ENCODE results near the gene SERINC5.
"Not testable (repeated sequence)": the region's sequence is repeated elsewhere in the genome, so short reads cannot be mapped to it uniquely, and the experiment has no call there.

Gene SERINC5

DNA sequence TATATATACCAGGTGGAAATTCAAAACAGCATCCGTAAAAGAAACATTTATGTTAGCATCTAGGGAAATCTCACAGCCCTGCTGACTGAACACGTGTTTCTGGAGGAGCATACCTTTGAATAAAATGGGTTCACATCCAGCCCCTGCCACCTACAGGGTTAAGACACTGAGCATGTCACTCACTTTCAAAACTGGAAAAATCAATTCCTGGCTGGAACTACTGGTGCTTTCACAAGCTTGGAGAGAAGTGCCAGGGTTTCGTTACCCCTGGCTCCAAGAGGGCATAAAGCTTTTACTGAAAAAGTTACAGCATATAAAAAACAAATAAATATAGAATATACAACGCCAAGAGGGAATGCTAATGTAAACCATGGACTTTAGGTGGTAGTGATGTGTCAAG lies 48.0 kb downstream of the SERINC5 start:
- Mint-ChIP-seq H3K27ac (peak overlapping the region; percentile 73), H3K27me3 (no peaks in the 10 kb centered on the region), H3K9me3 (no peaks in the 10 kb centered on the region), H3K4me3 (no peak overlapping the region), H3K4me1 (peaks cover 87% of the 10 kb centered on the region), H3K36me3 (ENCODE audit: low read depth) (peaks cover under 1% of the 10 kb centered on the region)
- ATAC-seq (no peak), DNase-seq (no peak)

DNA sequence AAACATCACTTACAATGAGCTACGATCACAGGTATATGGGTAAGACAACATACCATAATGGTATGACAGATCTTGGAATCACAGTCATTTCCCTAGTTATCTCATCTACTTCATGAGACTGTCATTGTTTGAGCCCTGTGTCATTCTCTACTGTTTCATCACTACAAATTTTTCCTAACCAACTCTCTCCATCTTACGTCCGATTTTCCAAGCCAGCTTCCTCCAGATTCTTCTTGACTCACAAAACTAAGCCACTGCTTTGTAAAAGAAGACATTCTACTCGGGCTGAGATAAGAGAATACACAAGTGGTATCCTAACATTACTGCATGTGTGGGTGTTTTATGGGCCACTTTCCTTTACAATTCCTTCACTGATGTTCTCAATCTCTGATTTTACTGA lies 49.6 kb downstream of the SERINC5 start:
- Mint-ChIP-seq H3K27me3 (no peaks in the 10 kb centered on the region), H3K27ac (peak overlapping the region; percentile 86), H3K36me3 (ENCODE audit: low read depth) (peaks cover 7% of the 10 kb centered on the region), H3K4me1 (peaks cover 73% of the 10 kb centered on the region), H3K4me3 (no peak overlapping the region), H3K9me3 (no peaks in the 10 kb centered on the region)
- ATAC-seq (peak; percentile 77), DNase-seq (no peak)

DNA sequence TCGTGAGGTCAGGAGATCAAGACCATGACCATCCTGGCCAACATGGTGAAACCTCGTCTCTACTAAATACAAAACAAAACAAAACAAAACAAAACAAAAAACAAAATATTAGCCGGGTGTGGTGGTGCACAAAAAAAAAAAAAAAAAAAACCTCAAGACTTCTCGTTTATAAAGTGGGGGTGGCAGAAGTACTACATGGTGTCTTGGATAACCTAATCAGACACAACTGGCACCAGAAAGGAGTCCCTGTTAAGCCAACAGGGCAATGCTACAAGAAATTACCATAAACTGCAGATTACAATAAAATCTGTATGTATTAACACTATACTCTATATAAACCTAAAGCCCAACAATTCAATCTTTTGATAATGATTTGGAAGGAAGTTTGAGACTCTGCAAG lies 50.0 kb downstream of the SERINC5 start:
- H3K4me1 Mint-ChIP-seq: peaks cover 70% of the 10 kb centered on the region
- no peaks in the 10 kb centered on the region for H3K9me3 Mint-ChIP-seq
- H3K36me3 Mint-ChIP-seq (ENCODE audit: low read depth): peaks cover 10% of the 10 kb centered on the region
- DNase-seq (no peak), ATAC-seq (no peak)
- H3K27ac Mint-ChIP-seq: peak overlapping the region; percentile 86
- H3K27me3 Mint-ChIP-seq: no peaks in the 10 kb centered on the region
- H3K4me3 Mint-ChIP-seq: peak overlapping the region; percentile 19

DNA sequence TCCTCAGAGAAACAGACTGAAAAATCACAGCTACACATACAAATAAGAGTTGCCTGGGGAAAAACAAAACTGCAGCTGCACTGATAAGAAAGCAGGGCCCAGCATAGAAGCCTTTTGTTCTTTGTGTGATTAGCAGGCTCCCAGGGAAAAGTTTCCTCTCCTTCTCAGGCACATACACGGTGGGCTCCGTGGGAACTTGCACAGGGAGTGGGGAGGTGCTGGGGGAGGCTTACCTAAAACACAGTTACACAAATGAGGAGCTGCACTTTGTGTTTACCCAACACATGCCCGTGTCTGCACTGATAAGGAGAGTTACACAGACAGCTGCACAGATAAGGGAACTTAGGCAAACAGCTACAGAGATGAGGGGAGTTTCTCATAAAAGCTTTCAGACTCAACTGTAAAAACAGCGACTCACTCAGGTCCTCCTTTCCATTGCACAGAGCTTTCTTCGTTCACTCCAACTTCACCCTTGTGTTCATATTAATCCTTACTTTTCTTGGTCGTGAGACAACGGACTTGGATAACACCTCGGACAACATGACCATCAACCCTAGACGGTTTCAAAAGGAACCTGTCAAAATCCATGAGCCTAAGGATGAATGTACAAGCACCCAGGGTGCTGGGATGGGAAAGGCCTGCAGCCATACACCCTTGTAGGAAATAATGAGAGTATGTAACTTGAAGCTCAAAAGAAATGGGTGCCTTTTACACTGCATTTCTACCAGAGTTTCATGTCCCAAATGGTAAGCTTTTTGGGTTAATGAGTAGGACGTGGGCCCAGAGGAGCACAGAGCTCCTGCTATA lies 50.8 kb downstream of the SERINC5 start:
- H3K36me3 Mint-ChIP-seq (ENCODE audit: low read depth): peaks cover 12% of the 10 kb centered on the region
- ATAC-seq (peak; percentile 38), DNase-seq (no peak)
- peak overlapping the region; percentile 86 for H3K27ac Mint-ChIP-seq
- no peaks in the 10 kb centered on the region for H3K9me3 Mint-ChIP-seq
- no peaks in the 10 kb centered on the region for H3K27me3 Mint-ChIP-seq
- peaks cover 61% of the 10 kb centered on the region for H3K4me1 Mint-ChIP-seq
- H3K4me3 Mint-ChIP-seq: no peak overlapping the region

DNA sequence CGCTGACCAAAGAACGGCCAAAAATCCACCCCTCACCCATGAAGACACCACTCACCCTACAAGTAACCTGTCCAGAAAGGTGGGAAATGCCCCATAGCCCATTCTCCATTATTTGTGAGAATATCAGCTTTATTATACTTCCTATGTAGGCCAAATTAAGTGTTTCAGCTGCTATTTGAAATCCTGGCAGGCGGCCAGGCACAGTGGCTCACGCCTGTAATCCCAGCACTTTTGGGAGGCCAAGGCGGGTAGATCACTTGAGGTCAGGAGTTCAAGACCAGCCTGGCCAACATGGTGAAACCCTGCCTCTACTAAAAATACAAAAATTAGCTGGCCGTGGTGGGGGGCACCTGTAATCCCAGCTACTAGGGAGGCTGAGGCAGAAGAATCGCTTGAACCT lies 54.1 kb downstream of the SERINC5 start:
- not testable (repeated sequence) for H3K27me3 Mint-ChIP-seq, ATAC-seq, H3K9me3 Mint-ChIP-seq, DNase-seq, H3K4me3 Mint-ChIP-seq
- Mint-ChIP-seq H3K36me3 (ENCODE audit: low read depth) (peaks cover 16% of the 10 kb centered on the region), H3K27ac (peak overlapping the region; percentile 53), H3K4me1 (peaks cover 57% of the 10 kb centered on the region)

DNA sequence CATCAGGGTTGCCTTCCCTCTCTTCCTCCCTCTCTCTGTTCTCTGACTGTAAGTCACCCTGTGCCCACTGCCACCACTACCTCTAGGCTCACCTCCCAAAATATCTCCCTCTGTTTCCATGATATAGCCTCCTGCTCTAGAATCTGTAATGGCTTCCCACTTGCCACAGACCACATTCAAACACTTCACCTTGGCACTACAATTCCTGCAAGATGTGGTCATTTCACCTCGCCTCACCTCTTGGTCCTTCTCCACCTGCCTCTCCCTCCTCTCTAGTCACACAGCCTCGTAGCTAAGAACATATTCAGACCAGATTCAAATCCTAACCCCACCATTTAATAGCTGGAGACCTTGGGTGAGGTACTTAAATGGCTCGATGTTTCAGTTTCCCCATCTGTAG lies 56.9 kb downstream of the SERINC5 start:
- ATAC-seq: no peak
- Mint-ChIP-seq H3K27me3 (no peaks in the 10 kb centered on the region), H3K4me1 (peaks cover 52% of the 10 kb centered on the region), H3K27ac (peak overlapping the region; percentile 66), H3K9me3 (no peaks in the 10 kb centered on the region), H3K4me3 (no peak overlapping the region), H3K36me3 (ENCODE audit: low read depth) (peaks cover 24% of the 10 kb centered on the region)
- DNase-seq: no peak

DNA sequence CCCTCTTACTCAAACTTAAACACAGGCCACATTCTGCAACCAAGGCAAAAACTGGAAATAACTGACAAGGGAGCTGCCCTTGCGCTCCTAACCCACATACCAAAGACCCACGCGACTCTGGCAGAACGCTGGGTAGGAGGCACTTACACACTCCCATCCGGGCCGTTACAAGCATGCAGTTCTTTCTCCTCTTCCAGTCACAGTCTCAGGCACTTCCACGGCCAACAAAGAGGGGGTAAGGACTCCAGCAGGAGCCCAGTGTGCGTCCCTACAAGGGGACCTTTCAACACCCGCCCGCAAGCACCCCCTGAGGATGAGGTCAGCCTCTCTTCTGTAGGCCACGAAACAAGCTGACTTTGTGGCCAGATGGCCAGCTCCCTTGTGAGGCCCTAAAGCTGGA lies 57.4 kb downstream of the SERINC5 start:
- Mint-ChIP-seq H3K4me1 (peaks cover 56% of the 10 kb centered on the region), H3K4me3 (no peak overlapping the region), H3K9me3 (no peaks in the 10 kb centered on the region), H3K36me3 (ENCODE audit: low read depth) (peaks cover 24% of the 10 kb centered on the region), H3K27ac (peak overlapping the region; percentile 66), H3K27me3 (no peaks in the 10 kb centered on the region)
- ATAC-seq (no peak), DNase-seq (no peak)

DNA sequence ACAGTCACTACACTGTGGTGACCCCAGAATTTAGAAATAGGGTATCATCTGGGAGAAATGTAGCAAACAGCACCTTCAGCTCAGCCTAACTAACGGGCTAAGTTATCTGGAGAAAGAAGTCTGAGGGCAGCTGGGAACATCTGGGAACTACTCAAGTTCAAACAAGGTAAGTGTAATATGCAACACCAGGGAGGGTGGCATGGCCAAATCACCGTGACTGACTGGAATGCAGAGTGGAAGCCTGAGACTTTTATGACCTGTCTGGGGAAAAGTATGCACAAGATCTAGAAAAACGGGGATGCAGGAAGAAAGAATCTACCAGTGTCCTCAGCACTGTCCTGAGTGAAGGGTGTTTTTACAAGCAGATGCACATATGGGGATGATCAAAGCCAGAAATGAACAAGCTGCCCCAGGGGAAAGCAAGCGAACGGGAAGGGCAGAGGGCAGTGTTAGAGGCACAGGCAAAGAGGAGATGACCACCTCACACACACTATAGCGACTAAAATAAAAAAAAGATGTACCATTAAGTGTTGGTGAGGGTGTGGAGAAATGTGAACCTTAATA lies 59.9 kb downstream of the SERINC5 start:
- H3K36me3 Mint-ChIP-seq (ENCODE audit: low read depth): peaks cover 14% of the 10 kb centered on the region
- ATAC-seq (no peak), DNase-seq (no peak)
- H3K4me1 Mint-ChIP-seq: peaks cover 76% of the 10 kb centered on the region
- H3K27ac Mint-ChIP-seq: peak overlapping the region; percentile 72
- no peak overlapping the region for H3K4me3 Mint-ChIP-seq
- H3K9me3 Mint-ChIP-seq: no peaks in the 10 kb centered on the region
- H3K27me3 Mint-ChIP-seq: no peaks in the 10 kb centered on the region

DNA sequence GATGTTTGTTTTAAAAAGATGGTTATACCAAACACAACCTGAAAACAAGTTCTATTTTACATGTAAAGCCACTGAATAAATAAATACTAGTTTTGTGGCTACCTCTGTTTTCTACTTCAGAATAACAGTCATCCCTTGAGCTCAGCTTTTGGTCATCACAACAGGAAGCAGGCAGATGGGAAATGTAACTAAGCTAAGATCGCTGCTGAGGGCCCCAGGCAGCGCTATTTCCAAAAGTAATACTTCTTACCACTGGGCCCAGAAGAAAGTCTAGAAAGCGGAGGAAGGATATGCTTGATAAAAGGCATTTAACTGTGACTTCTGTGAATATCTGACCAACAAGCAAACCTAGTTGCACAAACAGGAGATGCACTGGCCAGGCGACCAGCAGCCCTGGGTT lies 61.4 kb downstream of the SERINC5 start:
- H3K4me1 Mint-ChIP-seq: peaks cover 85% of the 10 kb centered on the region
- peak; percentile 58 for ATAC-seq
- no peaks in the 10 kb centered on the region for H3K27me3 Mint-ChIP-seq
- H3K9me3 Mint-ChIP-seq: no peaks in the 10 kb centered on the region
- peak overlapping the region; percentile 85 for H3K27ac Mint-ChIP-seq
- no peak for DNase-seq
- peak overlapping the region; percentile 54 for H3K4me3 Mint-ChIP-seq
- peaks cover 12% of the 10 kb centered on the region for H3K36me3 Mint-ChIP-seq (ENCODE audit: low read depth)

DNA sequence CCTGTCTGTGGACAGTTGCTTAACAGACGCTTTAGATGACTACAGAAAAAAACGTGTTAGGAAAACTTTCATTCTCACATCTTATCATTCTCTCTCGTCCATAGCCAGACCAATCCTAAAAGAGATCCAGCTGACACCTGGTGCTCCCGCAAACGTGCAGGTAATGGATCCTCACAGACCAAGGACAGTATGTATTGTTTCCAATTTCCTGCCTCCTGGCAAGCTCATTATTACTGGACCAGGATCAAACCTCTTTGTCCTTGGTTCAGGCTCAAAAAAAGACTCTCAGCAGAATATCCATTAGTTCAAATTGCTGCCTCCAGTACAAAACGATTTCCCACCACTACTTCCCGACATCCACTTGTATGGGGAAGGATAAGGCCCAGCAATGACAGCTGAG lies 62.4 kb downstream of the SERINC5 start:
- Mint-ChIP-seq H3K36me3 (ENCODE audit: low read depth) (peaks cover 9% of the 10 kb centered on the region), H3K4me1 (peaks cover 84% of the 10 kb centered on the region), H3K27me3 (no peaks in the 10 kb centered on the region), H3K27ac (peak overlapping the region; percentile 85), H3K9me3 (no peaks in the 10 kb centered on the region), H3K4me3 (peak overlapping the region; percentile 67)
- ATAC-seq: no peak
- no peak for DNase-seq

DNA sequence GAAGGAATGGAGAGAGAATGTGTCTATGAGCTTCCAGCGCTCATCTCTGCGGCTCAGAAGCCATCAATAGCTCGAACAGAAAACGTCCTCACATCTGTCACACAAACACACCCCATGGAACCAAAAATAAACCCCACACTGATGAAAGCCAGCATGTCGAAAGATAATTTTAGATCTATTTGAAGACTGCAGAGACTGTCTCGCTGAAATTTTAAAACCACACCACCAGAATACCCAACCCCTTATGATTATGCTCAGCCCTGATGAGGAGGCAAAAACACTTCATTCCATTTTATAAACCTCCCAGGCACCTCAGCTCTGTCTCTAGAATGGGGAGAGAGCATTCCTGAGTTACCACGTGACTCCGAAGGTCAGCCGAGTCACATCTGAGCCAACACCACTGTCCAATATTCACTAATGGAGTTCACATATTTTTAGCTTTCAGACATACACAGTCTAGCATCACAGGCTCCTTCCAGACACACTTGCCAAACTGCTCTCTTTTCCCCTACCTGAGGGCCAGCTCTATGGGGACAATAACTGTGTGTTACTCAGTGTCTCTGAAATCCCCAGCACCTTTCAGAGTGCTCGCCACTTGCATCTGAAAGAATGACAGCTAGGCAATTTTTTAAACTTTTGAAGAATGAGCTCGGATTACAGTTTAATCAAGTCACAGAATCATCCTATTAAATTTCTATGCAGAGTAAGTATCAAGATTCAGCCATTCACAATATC lies 63.2 kb downstream of the SERINC5 start:
- no peaks in the 10 kb centered on the region for H3K27me3 Mint-ChIP-seq
- no peak for DNase-seq
- ATAC-seq: no peak

DNA sequence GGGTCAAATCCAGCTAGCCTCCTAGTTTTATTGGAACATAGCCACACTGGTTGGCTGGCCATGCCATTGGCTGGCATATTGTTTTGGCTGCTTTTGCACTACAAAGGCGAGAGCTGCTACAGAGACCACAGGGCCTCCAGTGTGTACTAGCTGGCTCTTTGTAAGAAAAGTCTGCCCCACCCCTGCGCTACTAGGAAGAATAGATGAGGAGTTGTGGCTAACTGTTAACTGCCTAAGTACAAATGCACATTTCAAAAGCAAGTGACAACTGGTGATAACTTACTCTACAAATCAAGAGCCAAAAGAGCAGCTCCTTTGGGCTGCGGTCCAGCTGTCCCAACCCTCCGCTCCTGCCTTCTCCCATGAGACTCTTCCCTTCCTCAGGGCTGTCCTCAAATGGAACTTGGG lies 63.9 kb downstream of the SERINC5 start:
- Mint-ChIP-seq H3K27me3 (no peaks in the 10 kb centered on the region), H3K27ac (peak overlapping the region; percentile 85), H3K36me3 (ENCODE audit: low read depth) (peaks cover 9% of the 10 kb centered on the region), H3K4me1 (peaks cover 83% of the 10 kb centered on the region), H3K4me3 (peak overlapping the region; percentile 67), H3K9me3 (no peaks in the 10 kb centered on the region)
- ATAC-seq (peak; percentile 53), DNase-seq (no peak)

More for the DNA sequence above, 63.2 kb downstream of the SERINC5 start:
- Mint-ChIP-seq H3K4me3 (peak overlapping the region; percentile 67), H3K4me1 (peaks cover 81% of the 10 kb centered on the region), H3K9me3 (no peaks in the 10 kb centered on the region), H3K27ac (peak overlapping the region; percentile 85), H3K36me3 (ENCODE audit: low read depth) (peaks cover 9% of the 10 kb centered on the region)

DNA sequence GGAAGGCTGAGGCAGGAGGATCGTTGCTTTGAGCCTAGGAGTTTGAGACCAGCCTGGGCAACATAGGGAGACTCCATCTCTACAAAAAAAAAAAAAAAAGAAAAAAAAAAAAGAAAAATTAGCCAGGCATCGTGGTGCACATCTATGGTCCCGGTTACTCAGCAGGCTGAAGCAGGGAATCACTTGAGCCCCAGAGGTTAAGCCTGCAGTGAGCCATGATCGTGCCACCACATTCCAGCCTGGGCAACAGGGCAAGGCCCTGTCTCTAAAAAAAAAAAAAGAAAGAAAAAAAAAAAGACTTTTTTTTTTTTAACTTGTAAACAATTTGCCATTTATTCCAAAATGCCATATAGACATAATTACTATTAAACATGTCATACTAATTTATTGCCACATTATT lies 64.5 kb downstream of the SERINC5 start:
- Mint-ChIP-seq H3K27me3 (no peaks in the 10 kb centered on the region), H3K9me3 (no peaks in the 10 kb centered on the region), H3K27ac (peak overlapping the region; percentile 94), H3K4me3 (peak overlapping the region; percentile 67), H3K36me3 (ENCODE audit: low read depth) (peaks cover 7% of the 10 kb centered on the region), H3K4me1 (peaks cover 88% of the 10 kb centered on the region)
- no peak for ATAC-seq
- DNase-seq: no peak

DNA sequence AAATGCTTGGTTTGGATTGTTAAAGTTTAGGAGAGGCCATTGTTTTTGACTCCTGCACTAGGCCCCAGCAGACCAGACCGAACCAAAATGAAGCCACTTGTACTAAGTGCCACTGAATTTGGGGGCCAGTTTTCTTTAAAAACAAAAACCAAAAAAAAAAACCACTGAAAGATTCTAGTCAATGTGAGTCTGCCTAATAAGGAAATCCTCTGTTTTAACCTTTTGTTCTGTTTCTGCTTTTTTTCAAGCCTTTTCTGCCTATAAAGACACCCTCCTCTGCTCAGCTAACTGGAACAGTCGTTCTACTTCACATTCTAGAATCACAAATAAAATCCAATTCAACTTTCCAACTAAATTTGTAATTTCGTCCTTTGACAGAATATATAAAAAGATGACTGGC lies 64.9 kb downstream of the SERINC5 start:
- H3K27ac Mint-ChIP-seq: peak overlapping the region; percentile 94
- H3K9me3 Mint-ChIP-seq: no peaks in the 10 kb centered on the region
- DNase-seq: no peak
- no peaks in the 10 kb centered on the region for H3K27me3 Mint-ChIP-seq
- no peak for ATAC-seq
- H3K36me3 Mint-ChIP-seq (ENCODE audit: low read depth): peaks cover 3% of the 10 kb centered on the region
- H3K4me1 Mint-ChIP-seq: peaks cover 87% of the 10 kb centered on the region
- H3K4me3 Mint-ChIP-seq: peak overlapping the region; percentile 38

DNA sequence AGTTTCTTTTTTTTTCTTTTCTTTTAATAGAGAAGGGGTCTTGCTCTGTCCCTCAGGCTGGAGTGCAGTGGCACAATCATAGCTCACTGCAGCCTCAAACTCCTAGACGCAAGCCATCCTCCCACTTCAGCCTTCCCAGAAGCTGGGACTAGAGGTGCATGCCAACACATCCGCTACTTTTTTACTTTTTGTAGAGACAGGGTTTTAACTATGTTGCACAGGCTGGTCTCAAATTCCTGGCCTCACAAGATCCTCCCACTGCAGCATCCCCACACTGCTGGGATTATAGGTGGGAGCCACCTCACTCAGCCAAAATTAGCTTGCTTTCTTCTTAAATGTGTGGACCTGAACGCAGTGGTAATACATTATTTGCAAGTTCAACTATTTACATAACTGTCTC lies 66.1 kb downstream of the SERINC5 start:
- H3K27me3 Mint-ChIP-seq: no peaks in the 10 kb centered on the region

More for the DNA sequence above, 66.1 kb downstream of the SERINC5 start:
- peak overlapping the region; percentile 94 for H3K27ac Mint-ChIP-seq
- no peak for ATAC-seq
- peaks cover 88% of the 10 kb centered on the region for H3K4me1 Mint-ChIP-seq
- DNase-seq: no peak
- H3K9me3 Mint-ChIP-seq: no peaks in the 10 kb centered on the region
- peak overlapping the region; percentile 83 for H3K4me3 Mint-ChIP-seq
- H3K36me3 Mint-ChIP-seq (ENCODE audit: low read depth): no peaks in the 10 kb centered on the region

Data from activated naive CD8-positive, alpha-beta T cell treated with anti-CD3 and anti-CD28 coated beads, Interleukin-2, amount 50 U/mL, for 24 hours (primary cell).